GM21423 (cell line): ENCODE data around the gene SDCCAG8.

ENCODE experiments used
- ATAC-seq: cut with Tn5 transposase; IDR thresholded peaks from one replicate; pipeline ENCODE4 v1.9.1; 2021; ENCODE audit warnings: mild to moderate bottlenecking, moderate library complexity; ENCODE audit not compliant: unreplicated experiment

SDCCAG8 gene

DNA sequence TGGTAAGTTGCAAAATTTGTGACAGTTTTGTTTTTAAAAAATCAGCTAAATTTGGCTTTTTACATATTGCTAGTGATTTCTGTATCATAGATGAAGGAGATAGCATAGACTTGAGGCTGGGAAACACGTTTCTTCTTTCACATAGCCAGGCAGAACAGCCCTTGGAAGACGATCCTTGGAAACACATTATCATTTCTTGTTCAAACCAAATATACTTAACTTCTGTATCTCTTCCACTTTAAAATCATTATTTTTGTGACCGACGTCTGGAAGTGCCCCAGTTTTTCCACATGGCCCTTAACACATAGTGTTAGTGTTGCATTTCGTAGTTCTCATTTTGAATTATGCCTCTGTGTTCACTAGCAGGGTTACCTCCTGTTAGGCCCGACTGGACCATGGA lies 193.5 kb downstream of the SDCCAG8 start:
- ATAC-seq: no peak

DNA sequence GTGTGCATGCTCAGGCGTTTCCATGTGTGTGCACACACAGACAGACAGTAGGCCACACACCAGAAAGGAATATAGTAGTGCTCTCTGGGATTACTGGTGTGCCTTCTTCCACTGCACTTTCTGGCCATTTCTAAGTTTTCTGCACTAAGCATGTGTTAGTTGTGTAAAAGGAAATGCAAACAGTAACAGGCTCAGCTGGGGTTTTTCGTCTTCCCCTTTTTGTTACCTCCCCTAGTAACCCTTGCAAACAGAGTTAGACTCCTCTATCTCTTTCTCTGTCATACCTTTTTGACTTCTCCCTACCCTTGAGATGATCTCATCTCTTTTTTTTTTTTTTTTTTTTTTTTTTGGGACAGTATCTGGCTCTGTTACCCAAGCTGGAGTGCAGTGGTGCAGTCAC lies 196.3 kb downstream of the SDCCAG8 start:
- ATAC-seq: no peak

DNA sequence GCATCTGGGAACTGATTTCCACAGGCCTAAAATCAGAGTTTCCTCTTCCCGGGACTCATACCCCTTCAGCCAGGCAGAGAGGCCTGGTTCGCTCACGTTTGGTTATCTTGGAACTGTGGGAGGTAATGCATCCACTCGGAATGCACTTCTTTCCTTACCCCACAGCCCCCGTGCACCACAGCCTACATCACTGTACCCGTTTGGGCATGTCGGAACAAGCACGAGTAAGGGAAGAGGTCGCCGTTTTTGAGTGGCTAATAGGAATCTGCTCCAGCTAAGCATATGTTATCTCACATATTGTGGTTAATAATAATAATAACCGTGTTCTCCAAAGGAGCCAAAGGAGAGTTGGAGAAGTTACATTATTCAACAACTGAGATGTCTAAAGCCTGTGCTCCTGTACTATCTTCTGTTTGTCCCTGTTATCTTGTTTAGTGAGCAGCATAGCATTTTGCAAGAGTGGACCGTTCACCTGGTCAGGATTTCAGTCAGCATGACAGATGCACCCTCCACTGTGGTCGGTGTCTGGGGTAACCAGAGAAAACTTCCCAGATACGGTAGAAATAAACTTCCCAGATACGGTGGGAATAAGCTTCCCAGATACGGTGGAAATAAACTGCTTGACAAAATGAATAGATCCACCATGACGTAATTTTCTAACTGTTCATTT lies 198.6 kb downstream of the SDCCAG8 start:
- ATAC-seq: no peak

DNA sequence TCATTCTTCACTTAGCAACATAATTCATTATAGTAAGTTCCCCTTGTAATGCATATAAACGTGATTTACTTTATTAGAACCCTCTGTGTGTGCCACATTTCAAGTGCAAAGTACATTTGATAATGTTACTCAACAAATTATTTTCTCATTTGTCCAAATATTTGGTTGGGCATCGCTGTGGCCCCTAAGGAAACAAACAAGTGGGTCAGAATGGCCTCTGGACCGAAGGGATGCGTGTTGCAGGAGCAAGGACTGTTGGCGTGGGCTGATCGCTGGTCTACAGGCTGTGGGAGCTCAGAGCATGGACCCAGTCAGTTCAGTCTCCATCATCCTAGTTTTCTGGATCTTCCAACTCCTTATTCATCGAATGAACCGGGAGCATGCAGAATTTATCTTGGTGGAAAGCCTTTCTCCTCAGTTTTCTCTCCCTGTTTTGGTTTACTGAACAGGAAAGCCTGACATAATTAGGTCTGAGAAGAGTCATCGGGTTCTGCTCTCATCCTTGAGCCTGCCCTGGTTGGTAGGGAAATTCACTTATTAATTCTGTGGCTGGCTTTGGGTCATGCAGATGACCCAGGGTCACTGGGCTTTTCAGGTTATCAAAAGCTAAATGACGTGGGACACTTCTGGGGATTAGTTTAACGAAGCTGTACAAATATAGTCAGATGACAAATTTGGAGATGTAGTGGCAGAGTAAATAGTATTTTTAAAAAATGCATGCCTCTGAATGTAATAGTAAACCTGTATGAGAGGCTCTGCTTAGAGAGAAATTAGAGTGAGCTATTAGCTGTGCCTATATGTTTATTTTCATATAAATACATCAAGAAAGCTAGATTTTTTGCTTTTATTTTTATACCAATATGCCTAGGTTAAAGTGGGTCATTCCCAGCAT lies 200.2 kb downstream of the SDCCAG8 start:
- ATAC-seq: no peak

DNA sequence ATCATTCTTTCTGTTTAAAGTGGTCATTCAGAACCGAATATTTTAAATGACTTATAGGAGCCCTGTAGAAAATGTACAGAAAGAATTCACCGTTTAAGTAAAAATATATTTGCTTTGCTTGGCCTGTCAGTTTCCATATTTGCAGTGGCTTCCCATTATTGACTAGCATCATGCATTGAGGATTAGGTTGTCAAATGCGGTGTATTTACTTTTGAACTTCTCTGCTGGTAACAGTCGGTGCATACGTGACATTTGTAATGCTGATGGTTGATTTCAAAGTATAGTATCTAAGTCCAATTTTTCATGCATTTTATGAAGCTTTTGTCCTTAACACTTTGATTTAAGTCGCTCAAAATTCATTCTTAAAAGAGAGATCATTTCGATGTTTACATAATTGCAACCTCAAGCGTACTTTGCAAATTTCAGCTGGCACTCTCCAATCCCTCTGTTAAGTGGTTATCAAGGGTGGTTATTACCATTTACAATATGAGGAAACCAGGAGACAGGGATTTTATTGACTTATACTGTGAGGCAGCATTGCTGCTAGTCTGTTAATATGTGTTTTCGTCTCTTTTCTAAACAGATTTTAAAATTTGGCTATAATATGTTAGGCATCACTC lies 201.6 kb downstream of the SDCCAG8 start:
- no peak for ATAC-seq

DNA sequence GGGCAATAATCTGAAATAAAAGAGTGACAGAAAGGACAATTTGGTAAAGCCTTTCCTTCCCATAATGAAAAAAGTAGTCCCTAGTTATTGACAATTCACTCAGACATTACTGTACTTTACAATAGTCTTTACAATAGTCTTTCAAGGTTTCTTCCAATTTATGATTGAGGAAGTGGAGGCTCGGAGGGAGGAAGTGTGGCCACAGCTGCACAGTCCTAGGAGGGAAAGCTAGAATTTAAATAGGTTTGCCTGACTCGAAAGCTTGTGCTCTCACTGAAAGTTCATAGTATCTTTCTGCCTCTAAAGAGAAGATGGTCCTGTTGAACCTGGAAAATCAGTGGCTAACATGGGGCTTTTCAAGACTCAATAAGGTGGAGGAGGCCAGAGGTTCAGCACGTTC lies 203.2 kb downstream of the SDCCAG8 start:
- ATAC-seq: no peak

DNA sequence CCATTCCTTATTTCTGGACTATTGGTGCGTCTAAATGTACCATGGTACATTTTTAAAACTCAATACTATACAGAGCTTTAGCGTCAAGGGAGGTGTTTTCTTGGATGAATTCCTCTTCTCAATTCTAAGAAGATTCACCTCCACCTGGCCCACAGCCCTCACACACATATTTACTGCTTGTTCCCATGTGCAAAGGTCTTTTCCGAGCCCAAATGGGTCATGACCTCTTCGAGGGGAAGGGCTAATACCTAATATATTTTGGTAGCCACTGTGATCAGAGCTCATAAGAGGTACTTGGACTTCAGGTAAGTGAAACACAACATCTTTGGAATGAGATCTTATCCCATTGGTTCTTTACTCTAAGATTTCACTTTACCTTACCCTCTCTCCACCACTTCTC lies 205.9 kb downstream of the SDCCAG8 start:
- ATAC-seq: no peak

DNA sequence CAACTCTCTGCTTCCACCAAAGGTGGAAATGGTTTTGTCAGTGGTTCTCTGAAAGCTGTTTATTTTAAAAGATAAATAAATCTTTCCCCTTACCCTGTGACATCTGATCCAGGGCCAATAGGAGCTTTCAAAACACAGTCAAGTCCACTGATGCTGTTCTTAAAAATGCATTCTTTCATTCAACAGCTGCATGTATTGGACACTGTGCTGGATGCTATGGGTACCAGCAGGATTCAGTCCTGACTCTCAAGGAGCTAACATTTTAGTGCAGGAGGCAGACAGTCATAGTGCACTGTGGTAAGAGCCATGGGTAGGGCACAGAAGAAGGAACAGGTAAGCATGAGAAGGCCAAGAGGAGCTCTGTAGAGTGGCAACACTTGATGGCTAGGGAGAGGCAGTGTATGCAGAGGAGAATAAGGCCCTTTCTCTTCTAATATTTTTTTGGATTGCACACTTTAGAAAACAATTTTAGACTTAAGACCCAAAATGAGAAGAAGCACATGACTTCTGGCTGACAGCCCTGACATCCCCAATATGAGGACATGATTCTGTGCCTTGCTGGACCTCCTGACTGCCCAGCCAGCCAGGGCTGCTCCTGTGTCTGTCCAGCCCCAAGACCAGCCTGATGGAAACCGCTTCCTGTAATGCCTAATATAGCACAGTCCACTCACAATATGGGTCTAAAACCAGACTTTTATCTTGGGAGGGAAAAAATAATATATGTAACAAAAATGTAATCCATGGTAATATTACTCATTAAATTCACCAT lies 207.3 kb downstream of the SDCCAG8 start:
- ATAC-seq: no peak

DNA sequence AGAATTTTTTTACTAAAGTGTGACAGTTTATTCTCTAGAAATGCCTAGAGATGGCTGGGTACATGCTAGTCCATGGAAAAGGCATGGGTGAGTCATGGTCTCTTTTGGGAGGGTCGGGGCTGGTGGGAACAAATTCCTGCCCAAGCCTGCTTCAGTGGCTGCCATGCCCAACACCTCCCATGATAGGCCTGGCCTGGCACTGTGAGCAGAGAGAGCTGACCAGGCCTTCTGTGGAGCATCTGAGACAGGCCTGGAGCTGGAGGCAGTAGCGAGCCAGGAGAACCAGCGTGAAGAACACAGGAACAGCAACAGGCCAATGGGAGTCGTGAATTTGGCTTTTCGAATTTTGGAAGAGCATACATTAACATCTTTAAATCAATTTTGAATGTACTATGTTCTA lies 209.2 kb downstream of the SDCCAG8 start:
- ATAC-seq: no peak

DNA sequence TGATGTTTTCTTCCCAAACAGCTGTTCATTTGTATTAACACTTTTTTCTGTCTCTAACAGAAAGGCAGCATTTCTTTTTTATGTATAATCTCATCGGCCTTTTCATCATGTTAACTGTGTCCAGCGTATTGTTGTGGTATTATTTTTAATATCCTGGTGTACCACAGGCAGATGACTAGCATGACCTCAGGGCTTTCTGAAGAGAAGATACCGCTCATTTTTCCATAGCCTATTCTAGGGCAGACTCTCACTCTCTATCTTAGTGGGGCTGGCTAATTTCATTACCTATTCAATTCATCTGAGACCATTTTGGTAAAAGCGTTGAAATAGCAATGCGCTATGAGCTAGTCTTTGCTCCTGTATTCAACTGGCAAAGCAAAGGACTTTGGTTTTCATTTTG lies 209.9 kb downstream of the SDCCAG8 start:
- no peak for ATAC-seq

DNA sequence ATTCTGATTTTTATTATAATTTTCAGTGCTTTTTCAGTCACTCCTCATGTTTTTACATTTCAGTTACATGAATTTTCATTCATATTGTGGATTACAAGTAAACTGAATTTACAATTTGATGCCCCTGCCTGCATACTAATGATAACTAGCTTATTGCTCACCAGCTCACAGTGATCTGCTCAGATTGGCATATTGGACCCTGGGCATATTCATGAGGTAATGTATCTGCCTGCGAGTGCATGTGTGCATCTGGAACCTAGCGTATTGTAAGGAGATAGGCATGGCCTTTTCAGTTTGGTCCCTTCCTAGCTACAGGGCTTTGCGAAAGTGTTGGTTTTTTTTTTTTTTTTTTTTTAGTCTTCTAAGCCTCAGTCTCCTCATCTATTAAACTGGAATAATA lies 213.7 kb downstream of the SDCCAG8 start:
- ATAC-seq: no peak

DNA sequence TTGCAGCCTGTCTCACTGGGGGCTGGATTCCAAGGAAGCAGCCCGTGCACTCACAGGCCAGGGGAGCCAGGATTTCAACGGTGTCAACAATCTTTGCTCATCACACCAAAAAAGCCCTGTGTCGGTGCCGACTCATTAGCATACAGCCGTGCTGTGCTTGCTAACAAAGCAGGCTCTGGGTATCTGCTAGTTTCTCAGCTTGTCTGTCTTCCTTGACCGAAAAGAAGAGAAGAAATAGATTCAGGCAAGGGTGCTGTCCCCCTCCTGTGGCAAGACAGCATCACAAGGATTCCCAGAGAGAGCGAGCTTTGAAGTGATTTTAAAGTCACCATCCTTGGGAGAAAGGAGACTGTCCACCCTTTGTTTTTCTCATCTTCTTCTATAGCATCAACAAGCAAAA lies 214.7 kb downstream of the SDCCAG8 start:
- no peak for ATAC-seq

DNA sequence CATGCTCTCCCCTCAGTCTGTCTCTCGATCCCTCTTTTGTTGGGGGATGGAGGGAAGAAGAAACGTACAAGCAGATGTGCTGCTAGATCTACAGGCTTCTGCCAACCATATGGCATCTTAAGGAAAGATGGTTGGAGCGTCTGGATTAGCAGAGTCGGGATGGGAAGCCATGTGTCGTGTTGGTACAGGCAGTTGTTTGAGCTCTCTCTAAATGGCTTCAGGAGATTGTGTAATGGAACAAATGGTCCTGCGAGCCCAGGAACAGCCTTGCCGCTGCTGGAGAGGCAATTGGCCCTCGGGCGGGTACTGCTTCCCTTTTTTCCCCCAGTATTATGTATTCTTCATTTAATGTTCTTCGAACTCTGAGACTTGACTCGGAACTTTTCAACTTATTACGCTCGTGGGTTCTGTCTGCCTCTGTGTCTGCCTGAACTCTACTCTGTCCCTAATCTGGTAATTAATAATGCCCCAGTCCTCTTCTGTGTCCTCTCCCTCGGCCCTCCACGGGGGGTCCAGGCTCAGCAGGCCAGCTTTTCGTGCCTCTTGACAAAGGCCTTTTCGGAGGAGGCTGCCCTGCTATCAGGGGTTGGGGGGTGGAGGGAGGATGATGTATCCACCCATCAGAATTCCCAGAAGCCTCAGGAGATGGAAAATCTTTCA lies 215.3 kb downstream of the SDCCAG8 start:
- no peak for ATAC-seq

DNA sequence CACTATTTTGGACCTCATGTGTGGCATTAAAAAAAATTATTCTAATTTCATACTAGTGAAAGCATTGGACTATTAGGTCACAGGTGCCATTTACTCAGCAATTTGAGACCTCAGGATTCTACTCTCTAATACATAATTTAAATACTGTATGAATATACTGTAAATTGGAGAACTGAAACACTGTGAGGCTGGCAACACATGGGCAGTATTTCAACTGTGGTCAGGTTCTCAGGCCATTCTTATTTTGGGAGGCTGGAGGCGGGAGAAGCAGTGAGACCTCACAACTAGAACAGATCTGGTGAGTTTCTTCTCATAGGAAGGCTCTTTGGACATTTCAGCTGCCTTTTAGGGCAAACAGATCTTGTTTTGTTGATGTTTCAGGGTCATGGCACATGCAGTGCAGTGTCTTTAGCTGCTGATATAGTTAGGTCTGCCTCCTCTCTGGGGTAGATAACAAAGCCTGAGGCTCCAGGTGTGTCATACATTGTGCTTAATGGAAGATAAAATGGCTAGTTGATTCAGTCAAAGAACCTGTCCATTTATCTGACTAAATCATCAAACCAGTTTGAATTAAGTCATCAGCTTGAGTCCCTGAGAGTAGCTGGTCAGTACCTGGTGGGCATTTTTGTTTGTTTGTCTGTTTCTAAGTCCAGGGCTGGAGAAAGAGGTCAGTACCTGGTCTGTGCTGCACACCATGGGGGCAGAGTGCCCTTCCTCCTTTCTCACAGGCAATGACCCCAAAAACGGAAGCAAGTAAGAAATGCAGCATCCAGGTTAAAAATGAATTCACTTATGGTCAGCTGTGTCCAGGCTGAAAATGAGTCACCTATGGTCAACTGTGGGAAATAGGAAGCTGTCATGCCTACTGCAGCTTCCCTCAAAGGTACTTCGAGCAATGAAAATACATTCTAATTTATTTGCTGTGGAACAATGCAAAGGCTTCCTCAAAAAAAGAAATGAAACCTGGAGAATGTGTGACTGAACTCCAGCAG lies 216.2 kb downstream of the SDCCAG8 start:
- ATAC-seq: peak; percentile 84

DNA sequence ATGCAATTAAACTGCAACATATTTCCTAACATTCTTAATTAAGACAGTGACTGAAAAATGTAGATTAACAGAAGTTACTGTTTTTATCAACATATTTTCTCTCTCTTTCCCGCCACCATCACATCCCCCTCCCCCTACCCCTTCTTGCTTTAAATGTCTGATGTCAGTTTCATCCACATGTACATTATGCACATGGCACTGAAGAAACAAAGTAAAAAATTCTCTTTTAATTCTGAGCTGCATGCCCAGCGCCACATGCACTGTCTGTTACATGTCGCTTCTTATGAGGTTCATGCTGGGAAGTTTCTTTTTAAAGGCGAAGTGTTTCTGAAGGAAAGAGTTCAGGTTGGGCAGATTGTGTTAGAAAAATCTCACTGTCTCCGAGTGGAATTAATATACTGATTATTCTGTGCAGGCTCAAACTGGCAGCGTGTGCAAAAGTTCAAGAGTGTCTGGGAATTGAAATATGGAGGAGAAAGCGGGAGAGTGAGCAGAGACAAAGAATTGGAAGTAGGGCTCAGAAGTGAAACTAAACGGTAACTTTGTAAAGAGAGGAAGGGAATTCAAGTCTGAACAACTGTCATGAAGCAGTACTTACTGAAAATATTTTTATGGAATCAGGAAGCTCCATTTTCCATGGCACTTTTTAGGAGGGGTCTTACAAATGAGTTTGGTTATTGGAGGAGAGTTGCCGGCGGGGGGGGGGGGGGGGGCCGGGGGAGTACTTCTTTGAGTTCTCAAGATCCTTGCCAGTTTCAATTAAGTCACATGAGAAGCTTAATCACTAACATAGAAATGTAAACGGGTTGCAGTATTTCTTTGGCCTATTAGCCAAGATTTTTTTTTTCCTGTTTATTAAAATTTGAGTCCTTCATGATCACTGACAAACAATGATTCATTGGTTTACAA lies 217.6 kb downstream of the SDCCAG8 start:
- ATAC-seq: no peak

DNA sequence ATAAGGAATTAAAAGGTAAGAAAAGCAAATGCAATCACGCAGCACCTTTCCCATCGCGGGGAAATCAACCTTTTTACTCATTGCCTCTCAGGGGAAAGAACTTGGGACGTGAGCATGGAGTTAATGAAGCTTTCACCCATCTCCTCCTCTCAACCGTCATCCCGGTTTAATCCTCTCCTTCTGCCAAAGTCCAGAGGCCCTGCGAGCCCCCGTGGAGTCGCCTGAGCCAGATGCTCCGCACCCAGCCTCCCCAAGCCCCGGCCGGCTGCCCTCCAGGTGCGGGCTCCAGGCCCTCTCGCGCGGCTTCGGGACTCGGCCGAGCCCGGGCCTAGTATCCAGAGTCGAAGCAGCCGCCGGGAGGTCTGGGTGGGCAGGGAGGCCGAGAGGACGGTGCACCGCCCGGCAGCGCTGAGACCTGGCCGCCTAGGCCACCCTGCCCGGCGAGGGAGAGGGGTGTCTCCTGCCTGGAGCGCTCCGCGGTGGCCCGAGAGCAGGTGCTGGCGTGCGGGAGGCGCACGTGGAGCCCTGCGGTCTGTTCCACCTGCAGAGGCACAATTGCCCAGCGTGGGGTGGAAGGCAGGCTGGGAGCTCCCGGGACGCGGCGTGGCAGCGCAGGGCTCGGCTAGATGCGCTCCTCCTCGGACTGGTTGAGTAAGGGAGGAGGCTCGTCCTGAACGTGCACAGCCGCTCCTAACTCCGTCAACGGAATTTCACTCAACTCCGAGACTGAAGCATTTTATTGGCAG lies 218.5 kb downstream of the SDCCAG8 start:
- ATAC-seq: no peak

DNA sequence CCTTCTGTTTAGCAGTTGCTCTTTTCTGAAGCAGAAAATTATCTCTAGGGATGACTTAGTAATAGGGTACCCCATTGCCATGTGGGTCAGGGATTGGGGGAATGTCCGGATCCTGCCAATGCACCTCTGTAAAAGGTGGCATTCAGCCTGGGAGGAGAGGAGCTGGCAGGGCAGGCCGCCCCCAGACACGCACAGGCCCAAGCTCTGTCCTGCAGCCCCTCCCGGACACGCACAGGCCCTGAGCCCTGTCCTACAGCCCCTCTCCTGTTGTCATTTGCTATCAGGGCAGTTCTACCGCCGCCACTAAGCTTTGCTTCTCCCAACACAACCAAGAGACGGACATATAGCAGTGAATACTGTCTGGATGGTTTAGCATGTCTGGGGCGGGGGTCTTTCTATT lies 219.1 kb downstream of the SDCCAG8 start:
- no peak for ATAC-seq

DNA sequence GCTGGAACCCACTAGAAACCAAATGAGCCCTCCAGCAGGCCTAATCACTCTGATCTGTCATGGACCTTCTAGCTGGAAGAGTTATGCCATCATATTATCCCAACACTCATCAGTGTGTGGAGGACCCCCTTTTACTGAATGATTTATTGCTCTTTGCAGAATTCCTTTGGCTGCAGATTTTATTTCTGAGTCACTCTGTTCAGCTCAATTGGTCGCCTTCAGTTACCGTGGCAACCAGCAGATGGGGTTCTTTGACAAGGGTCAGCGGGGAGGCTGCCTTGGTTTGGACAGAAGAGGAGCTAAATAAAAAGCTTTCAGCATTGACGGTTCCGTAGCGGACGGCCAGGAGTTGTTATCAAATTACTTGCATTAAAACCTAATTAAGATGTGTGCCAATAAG lies 220.1 kb downstream of the SDCCAG8 start:
- ATAC-seq: no peak
